ENCODE results near the gene SULT1E1. TPM values are rescaled to one million over a fixed set of nuclear protein-coding genes. Genes with fewer than 3 reads are reported as not detected.

SULT1E1 gene
- total RNA-seq, 2 experiments from 2014 or later = not detected

DNA sequence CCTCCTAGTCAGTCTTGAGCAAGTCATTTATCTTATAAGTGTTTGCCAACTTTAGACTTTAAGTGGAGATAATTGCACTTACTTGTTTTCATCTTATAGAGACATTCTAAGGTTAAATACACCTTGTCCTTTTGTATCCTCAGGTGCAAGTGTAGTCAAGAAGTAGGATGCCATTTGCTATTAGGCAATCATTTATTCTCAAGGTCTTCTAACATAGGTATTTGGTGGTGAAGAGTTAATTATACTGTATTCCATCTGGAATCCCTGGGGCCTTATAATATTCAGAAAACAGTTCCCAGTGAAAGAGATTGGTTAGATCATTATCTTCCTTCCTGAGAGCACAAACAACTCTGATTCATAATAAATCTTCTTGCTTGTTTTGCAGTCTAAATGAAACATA, 23.7 kb downstream of the SULT1E1 start:
- Mint-ChIP-seq H3K9me3 (no peaks in the 10 kb centered on the region), H3K36me3 (ENCODE audit: low read depth) (no peaks in the 10 kb centered on the region), H3K27ac (no peak overlapping the region), H3K27me3 (peaks cover 3% of the 10 kb centered on the region), H3K4me3 (no peak overlapping the region), H3K4me1 (ENCODE audit: low read depth) (peaks cover 6% of the 10 kb centered on the region)
- intact Hi-C loops (cut with micrococcal nuclease) = no loop called here
- ChIA-PET CTCF (no interaction called here), POLR2A (no interaction called here)
- TF ChIP-seq CTCF (IDR thresholded peaks at IDR 0.05) = no peak
- DNase-seq (no peak), ATAC-seq (no peak)

GRCh38 chr4:69835766-69836165, 24.2 kb downstream of the SULT1E1 start:
- ATAC-seq = no peak
- CTCF ChIA-PET = no interaction called here
- POLR2A ChIA-PET = no interaction called here
- Mint-ChIP-seq H3K4me1 (ENCODE audit: low read depth) (peaks cover 9% of the 10 kb centered on the region), H3K36me3 (ENCODE audit: low read depth) (no peaks in the 10 kb centered on the region), H3K4me3 (no peak overlapping the region), H3K27me3 (peaks cover 3% of the 10 kb centered on the region), H3K27ac (no peak overlapping the region), H3K9me3 (no peaks in the 10 kb centered on the region)
- no peak for DNase-seq
- no peak for TF ChIP-seq CTCF (IDR thresholded peaks at IDR 0.05)
- intact Hi-C loops (cut with micrococcal nuclease) = no loop called here

DNA sequence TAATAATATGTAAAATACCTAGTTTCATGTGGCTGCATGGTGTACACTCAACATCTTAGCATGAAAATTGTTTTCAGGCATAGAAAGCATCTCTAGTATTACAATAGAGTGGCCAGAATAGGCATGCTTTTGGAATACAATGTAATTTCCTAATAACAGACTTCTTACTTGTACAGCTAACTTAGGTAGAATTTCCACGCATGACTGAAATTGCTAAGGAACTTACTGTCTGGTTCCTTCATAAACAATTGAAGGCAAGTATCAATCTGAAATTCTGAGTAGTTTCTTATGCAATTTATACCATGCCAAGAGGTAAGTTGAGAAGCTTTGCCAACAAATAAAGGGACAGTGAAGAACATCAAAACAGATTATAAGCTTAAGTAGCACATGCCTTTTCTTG, 26.7 kb downstream of the SULT1E1 start:
- POLR2A ChIA-PET = no interaction called here
- intact Hi-C loops (cut with micrococcal nuclease) = no loop called here
- no peak for ATAC-seq

GRCh38 chr4:69832326-69833030, 27.5 kb downstream of the SULT1E1 start:
- H3K9me3 Mint-ChIP-seq = no peaks in the 10 kb centered on the region
- POLR2A ChIA-PET = no interaction called here
- CTCF ChIA-PET = interaction anchor here (2.0 to 2.3 kb wide), 2 partner anchors 10 to 48 kb away, joined by 5 to 6 read pairs; no protein-coding TSS in a partner anchor
- no peak for DNase-seq
- H3K36me3 Mint-ChIP-seq (ENCODE audit: low read depth) = no peaks in the 10 kb centered on the region
- no peak for ATAC-seq
- TF ChIP-seq CTCF (IDR thresholded peaks at IDR 0.05) = no peak
- no peak overlapping the region for H3K27ac Mint-ChIP-seq
- H3K4me3 Mint-ChIP-seq = no peak overlapping the region
- intact Hi-C loops (cut with micrococcal nuclease) = no loop called here
- H3K27me3 Mint-ChIP-seq = peaks cover 3% of the 10 kb centered on the region
- H3K4me1 Mint-ChIP-seq (ENCODE audit: low read depth) = peaks cover 9% of the 10 kb centered on the region

More for the DNA sequence above, 26.7 kb downstream of the SULT1E1 start:
- CTCF ChIA-PET = interaction anchor here (1.6 to 2.0 kb wide), 2 partner anchors 10 to 47 kb away, joined by 5 read pairs; no protein-coding TSS in a partner anchor
- no peak overlapping the region for H3K4me3 Mint-ChIP-seq
- no peaks in the 10 kb centered on the region for H3K9me3 Mint-ChIP-seq
- H3K36me3 Mint-ChIP-seq (ENCODE audit: low read depth) = no peaks in the 10 kb centered on the region
- no peak overlapping the region for H3K27ac Mint-ChIP-seq
- no peak for TF ChIP-seq CTCF (IDR thresholded peaks at IDR 0.05)
- H3K4me1 Mint-ChIP-seq (ENCODE audit: low read depth) = peaks cover 9% of the 10 kb centered on the region
- peaks cover 3% of the 10 kb centered on the region for H3K27me3 Mint-ChIP-seq
- no peak for DNase-seq

DNA sequence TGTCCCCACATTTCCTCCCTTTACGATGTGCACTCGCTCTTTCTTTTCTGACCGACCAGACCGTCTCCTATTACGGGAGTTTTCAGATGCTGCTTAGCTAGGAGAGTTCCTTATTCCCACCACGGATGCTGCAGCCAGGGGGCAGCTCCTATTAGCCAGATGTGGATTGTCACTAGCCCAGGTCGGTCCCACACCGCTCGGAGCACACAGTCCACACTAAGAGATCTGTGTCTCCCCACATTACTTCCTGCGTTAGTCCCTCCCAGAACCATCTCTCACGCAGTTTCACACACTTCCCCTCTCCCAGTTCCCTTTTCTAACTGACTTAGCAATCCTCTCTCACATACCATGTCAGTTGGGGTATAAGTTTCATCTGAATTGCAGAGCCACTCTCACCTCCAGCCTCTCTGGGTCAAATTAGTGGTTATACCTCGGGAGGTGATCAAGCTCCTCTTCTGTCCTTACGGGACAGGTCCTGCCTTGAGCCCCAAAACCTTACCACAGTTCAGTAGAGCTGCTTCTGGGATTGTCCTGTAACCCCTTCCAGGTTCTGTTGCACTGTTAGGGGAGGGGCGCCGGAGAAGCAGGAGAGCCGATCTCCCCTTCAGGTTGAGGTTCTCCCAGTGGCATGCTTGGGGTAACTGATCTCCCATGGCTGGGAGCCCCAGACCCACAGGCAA, 28.2 kb downstream of the SULT1E1 start:
- no peak for TF ChIP-seq CTCF (IDR thresholded peaks at IDR 0.05)
- CTCF ChIA-PET = interaction anchor here (2.0 to 2.3 kb wide), 2 partner anchors 9 to 49 kb away, joined by 5 to 6 read pairs; no protein-coding TSS in a partner anchor
- DNase-seq (peak; percentile 10), ATAC-seq (peak; percentile 68)
- intact Hi-C loops (cut with micrococcal nuclease) = no loop called here
- Mint-ChIP-seq H3K9me3 (no peaks in the 10 kb centered on the region), H3K27me3 (peaks cover 3% of the 10 kb centered on the region), H3K36me3 (ENCODE audit: low read depth) (no peaks in the 10 kb centered on the region), H3K4me3 (peak overlapping the region; percentile 70), H3K4me1 (ENCODE audit: low read depth) (peaks cover 9% of the 10 kb centered on the region), H3K27ac (peak overlapping the region; percentile 45)
- POLR2A ChIA-PET = no interaction called here
